Kidney tubule cell (primary cell): Measurements from ENCODE around the gene C10orf90.

Experiments
- DNase-seq: peaks from one replicate; pipeline ENCODE4 v3.0.0-alpha.2; 2018; ENCODE audit warnings: low spot score

C10orf90 gene

DNA sequence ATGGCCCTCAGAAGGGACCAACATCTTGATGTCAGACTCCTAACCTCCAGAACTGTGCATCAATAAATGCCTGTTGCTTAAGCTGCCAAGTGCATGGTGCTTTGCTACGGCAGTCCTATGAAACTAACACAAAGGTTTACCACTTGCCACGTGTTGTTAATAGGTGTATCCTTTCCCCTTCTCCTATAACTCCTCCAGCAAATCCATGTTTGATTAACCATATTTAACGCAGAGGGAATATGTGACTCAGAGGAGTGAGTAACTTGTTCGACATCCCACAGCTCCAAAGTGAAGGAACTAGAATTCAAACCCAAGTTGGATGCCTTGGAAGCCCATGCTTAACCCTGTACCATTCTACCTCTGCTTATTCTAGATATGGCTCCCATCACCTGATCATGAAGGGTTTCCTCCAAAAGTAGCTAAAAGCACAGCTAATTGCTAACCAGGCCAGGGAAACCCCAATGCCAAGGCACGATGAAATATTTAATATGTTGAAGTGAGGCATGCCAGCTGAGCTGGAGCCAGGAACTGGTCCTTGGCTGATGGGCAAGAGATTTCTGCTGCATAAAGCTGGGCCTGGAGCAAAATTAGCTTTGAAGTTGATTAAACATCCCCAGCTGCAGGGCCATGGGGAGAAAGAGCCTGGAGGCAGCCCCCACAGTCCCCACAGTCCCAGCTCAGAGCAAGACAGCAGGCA lies 131.9 kb downstream of the C10orf90 start:
- DNase-seq = peak; percentile 8

DNA sequence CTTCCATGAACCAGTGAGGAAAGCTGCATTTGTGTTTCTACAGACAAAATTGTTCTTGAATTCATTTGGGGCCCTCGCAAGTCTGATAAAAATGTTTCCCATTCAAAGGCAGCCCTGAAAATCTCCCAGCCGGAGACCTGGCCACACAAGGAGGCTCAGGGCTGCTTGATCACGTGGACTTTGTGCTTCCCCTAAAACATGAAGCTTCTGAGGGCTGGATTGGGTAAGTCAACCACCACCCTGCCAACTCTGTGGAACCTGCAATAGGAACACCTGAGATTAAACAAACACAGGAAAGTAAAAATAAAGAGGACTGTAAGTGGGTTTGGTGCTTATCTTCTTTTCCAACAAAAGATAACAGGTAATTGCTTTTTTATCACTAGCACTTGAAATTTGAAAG lies 133.8 kb downstream of the C10orf90 start:
- no peak for DNase-seq

DNA sequence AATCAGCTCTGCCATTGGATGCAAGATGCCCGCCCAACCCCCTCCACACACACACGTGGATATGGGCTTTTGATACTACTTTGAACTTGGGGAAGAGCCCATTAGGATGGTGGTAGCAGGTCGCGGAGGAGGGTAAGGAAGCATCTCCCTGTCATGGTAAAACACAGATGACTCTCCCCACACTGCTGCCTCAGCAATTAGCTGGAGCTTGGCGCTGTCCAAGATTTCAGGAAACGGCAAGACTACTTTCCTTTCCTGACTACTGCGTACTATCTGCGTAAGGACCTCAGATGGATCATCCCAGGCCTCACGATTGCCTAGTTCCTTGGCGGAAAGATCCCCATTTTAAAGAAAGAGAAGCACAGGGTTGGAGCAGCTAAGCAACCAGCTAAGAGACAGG lies 134.3 kb downstream of the C10orf90 start:
- DNase-seq = no peak

DNA sequence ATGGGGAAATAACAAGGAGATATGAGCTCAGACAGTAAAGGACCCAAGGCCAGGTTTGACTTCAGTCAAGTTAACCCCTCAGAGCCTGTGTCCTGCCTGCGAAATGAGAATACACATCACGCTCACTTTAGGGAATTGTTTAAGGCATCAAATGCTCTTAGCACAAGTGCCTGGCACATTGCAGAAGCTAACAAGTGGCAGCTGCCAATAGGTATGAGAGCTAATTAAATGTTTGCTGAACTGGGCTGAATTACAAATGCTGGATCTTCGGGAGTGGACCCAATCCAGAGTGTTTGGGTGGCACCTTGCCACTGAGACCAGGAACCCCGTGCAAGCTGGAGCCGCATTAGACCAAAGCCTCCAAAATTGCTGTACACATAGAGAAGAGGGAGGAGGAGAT lies 136.8 kb downstream of the C10orf90 start:
- DNase-seq = no peak

DNA sequence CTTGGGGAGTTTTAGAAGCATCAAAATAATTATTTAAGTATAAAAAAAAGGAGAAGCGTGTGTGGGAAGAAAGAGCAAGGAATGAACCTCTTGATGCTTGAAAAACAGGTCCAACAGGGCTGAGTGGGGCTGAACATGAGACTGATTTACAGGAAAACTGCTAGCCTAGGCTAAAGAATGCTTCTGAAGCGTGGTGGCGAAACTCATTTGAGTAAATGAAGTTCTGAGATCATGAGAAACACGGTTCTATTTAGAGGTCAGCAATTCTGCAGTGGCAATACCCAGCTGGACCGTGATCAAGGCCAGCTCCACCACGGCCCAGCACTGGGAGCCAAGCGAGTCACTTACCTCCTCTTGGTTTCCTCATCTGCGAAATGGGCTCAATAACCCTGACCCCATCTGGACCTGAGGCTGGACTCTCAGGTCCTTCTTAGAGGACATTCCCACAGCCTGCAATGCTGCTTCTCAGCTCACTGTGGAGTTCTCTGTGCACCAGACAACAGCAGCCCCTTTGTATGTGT lies 142.1 kb downstream of the C10orf90 start:
- DNase-seq = no peak

DNA sequence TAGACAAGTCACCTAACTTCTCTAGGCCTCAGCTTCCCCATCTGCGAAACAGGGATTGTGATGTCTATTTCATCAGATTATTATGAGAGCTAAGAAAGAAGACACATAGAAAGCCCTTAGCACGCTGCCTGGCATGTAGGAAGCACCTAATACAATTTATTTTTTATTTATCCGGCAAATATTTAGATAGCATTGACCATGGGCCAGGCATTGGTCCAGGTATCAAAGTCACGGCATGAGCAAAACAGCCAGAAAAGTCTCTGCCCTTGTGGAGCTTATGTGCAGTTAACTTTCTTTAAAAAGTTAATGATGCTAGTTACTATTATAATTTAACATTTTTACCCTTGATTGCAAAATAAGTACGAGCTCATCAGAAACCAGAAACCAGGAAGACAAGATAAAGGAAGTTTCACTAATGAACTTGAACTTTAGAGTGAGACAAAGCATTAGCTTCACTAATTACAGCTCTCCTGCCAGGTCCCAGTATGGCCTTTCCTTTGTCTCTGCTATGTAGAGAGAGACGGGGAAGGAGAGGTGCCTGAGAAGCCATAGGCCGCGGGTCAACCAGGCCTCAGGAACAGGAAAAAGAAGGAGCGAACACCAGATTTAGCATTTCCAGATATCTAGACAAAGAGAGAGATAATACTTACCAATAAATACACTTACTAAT lies 142.7 kb downstream of the C10orf90 start:
- DNase-seq = no peak

DNA sequence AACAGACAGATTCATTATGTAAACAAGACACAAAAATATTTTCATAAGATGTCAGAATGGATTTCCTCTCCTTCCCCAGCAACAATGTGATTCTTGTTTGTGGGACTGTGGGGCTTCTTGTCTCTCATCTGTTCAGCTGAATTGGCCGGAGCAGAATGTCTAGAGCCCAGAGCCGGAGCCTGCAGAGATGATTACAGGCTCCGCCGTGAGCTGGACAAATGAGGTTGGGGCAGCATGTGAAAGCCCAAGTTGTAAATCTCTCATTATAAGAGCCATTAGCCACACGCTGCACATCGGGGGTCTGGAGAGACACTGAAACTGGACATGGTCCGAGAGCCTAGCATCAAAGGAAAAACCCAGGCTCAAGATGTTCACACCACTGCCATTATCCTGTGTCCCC lies 145.2 kb downstream of the C10orf90 start:
- DNase-seq = no peak

DNA sequence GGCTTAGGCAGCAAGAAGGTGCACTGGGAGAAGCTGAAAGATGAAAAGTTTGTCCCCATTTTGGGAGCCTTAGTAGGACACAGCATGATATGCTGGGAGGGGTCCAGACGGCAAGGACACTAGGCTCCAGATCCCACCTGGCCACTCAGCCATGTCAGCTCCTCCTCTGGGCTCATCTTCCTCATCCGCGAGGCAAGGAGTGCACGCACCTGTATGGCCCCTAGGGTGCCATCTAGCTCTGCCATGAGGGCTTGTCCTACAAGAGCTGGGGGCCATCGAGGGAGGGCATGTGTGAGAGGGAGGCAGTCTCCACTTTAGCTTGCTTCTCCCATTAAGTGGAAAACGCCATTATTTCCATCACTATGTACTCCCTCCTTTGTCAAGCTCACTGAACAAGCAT lies 146.0 kb downstream of the C10orf90 start:
- DNase-seq = no peak

DNA sequence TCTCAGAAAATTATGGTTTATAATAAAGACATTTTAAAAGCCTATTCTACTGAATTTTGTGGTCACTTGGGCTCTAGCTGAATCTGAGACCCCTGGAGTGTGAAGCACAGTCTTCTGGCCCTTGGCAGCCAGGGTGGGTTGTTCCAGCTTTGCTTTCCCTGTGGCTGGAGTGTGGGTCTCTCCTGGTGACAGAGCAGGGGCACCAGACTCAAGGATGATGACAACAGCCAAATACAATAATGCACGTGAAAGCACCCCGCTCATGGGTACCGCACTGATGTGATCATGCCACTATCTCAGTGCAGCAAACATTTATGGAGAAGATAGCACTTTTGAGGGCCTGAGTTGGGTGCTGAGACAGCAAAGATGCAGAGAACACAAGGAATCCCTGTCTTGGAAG lies 147.4 kb downstream of the C10orf90 start:
- no peak for DNase-seq

DNA sequence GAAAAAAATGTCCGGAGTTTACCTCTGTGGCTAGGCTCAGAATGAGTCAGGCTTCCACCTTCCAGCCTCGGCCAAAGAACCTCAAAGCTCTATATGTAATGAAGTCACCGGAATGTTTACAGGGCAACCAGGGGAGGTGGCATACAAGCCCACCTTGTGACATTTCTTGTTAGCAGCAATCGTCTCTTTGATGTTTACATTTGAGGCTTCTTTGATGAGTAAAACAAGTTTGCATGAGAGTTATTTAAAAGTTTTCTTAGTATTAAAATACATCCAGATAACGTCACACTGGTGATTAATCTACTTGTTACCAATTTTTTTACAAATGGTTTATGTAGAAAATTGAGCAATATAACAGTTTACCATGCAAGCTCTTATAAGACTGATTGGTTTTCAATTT lies 149.1 kb downstream of the C10orf90 start:
- DNase-seq = peak; percentile 50

DNA sequence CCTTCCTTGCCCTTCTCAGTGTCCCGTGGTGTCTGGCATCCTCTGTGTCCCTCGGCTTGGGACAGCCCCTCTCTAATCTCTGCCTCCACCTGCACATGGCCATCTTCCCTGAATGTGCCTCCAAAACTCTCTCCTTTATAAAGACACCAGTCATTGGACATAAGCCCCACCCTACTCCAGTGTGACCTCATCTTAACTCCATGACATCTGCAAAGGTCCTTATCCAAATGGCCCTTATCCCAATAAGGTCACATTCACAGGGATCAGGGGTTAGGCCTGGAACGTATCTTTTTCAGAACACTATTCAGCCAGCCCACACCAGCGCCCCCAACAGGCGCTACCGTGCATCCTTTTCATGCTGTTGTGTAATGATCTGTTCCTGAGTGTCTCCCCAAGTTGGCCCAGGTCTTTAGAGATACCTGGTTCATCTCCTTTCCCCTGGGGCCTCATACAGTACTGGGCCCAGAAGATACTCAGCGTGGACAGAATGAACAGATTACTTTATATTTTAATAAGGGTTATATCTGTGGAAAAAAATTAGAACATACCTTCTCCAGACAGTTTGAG lies 149.7 kb downstream of the C10orf90 start:
- no peak for DNase-seq

DNA sequence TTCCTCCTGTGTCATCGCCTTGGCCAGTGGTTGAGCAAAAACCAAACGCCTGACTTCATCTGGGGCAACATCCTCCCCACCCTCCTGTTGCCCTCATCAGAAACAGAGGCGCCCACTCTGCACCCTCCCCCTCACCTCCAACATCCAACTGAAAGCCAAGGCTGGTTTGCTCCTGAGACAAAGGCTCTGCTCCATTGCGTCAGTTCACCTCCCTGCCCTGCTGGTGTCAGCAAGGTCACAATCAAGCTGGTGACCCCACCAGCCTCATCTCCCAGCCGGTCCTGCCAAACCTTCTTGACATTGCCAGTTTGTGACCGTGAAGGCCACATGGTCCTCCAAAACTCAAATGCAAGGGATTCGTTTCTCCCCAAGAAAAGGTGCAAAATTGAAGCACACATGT lies 150.5 kb downstream of the C10orf90 start:
- DNase-seq = no peak

DNA sequence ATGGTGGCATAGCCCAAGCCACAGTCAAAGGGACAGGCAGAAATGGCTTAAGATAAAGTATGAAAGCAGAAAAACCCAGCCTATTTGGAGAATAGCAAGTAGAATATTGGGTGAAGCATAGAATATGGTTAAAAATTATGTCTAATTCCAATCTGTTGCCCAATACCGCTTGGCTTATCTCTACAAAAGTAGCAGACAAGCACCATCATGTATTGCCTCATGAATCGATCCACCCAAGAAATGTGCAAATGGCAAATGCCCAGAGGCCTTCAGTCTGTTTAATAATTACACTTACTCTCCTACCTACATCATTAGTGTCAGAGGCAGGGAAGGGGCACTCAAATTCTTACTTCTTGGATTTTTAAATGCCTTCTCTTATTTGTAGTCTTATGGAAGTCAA lies 151.3 kb downstream of the C10orf90 start:
- DNase-seq = no peak

DNA sequence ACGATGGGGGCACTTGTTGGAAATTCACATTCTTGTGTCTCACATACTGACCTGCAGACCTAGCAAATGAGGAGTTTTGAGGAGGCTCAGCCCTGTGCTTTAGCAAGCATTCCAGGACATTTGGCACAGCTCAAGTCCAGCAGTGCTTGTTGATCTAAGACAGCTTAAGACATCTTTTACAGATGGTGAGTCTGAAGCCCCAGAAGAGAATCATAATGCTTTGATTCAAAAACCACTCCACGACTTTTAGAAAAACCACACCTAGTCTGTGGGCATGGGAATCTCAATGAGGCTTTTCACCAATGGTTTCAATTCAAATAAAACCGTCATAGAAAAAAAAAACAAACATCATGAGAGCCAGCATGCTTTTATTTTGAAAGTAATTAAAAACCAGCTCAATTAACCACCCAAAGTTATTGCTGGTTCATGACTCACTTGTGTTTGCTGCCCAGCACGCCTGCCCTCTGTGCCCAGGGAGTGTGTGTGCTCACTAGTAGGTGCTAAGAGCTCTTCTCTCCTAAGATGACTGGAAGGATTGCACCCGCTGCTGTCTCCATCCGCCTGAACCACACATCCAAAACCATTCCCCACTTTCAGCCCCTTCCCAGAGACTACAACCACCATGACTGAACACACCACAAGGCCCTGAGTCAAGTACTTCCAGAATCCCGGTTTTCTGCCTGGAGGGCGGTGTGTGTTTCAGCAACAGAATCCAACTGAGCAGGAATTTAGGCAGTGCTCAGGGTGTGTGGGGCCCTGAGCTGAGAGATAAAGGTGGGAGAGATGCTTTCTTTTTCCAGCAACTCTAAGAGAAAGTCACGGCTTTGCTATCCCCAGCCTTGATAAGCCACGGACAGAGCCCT lies 152.0 kb downstream of the C10orf90 start:
- DNase-seq = no peak

DNA sequence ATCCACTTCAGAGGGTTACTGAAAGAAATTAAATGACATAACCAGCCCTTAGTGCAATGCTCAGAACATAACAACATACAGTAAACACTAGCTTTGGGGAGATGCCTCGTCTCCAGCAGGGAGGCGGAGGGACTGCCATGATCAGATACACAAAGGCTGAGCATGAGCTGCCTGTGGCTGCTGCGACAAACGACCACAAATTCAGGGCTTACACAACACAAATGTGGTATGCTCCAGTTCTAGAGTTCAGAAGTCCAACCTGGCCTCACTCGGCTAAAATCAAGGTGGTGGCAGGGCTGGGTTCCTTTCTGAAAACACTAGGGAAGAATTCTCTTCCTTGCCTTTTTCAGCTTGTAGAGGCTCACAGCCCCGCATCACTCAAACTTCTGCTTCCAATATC lies 154.0 kb downstream of the C10orf90 start:
- no peak for DNase-seq

DNA sequence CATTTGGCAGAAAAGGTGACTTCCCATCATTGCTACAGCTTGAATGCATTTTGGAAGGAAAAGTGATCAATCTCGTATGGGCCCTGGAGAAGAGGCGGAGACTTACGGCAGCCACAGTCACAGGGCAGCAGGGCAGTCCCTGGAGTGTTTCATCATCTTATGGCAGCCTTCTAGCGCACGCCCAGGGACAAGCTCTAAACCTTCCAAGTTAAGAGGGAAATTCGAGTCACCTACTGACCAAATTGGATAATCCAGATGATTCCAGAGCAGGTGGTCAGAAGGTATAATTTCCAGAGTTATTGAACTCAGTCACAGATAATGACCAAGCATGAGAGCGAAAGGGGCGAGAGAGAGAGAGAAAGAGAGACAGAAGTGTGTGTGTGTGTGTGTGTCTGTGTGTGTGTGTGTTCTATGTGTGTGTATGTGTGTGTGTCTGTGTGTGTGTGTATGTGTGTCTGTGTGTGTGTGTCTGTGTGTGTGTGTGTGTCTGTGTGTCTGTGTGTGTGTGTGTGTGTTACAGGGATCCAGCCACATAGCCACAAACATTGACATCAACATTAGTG lies 158.5 kb downstream of the C10orf90 start:
- DNase-seq = no peak

DNA sequence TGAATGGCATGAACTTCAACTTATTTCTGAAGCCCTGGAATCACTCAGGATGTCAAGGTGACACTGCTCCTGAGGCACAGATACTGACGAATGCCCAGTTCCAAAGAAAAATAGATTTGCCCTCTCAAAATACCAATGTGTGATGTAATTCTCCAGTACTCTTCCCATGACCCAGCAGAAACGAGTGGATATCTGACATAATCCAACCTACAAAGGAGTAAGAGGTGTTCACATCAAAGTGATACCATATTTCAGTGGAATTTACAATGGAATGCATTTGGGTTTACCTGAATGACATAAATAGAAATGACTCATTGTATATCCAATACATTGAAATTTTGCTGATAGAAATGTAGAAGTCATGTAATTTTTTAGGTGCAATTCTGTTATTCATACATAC lies 161.3 kb downstream of the C10orf90 start:
- DNase-seq = no peak

DNA sequence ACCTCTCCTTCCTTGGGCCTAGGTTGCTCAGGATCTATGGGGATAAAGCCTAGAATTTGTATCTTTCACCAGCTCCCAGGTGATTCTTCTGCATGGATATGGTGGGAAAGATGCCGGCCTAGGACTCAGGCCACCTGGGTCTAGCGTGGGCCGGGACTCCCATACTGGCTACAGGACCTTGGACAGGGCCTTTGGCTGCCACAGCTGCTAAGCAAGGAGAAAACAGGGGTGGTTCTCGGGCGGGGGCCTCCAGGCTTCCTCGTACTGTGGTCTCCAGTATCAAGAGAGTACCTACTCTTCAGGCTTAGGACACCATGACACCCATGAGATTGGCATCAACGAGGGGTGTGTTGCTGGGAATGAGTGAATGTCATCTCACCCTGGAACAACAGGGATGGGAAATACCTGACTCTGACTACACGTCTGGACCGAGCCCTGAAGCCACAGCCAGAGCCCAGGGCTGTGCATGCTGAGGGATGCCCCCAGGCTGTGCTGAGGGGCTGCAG lies 161.9 kb downstream of the C10orf90 start:
- DNase-seq = no peak

DNA sequence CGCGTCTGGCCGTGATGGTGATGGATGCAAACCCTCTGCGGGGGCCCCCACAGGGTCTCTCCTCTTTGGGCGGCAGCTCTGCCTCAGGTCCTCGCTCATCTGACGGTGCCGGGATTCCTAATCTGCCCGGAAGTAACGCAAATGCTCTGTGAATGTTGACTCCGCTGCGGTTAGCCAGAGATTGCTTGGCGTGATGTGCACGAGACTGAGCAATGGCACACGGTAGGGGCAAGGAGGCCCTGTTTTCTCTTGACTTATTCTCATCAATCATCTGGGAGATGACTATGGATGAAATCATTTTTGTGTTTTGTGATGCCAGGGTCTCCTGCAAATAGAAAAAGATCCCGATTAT lies 165.8 kb downstream of the C10orf90 start:
- no peak for DNase-seq

DNA sequence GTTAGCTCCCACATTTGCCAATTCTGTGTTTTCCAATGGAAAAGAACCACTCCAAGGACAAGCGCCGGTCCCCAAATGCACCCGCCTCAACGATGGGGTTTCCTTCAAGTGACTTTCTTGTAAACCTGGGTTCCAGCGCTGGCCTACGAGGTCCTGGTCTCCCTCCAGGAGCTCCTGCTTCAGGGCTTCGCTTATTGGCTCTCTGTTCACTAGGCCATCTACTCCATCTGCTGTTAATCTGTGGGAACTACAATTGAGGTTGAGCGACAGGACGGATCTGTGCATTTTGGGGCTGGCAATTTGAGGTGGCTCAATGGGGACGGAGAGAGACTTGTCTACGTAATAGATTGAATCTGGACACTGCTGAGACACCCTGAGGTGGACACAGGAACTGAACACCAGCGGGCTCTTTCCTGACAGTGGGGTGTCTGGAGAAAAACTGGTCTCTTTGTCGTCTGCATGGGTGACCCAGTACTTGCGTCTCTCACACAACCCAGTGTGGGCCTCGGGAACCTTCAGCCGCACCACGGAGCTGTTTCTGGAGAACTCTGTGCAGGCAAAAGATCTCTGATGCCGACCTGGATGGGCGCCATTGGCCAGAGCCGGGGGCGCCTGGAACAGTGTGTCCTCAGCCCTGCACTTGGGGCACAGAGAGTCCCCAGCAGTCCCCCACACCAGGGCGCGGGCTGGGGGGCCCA lies 166.3 kb downstream of the C10orf90 start:
- peak; percentile 69 for DNase-seq

DNA sequence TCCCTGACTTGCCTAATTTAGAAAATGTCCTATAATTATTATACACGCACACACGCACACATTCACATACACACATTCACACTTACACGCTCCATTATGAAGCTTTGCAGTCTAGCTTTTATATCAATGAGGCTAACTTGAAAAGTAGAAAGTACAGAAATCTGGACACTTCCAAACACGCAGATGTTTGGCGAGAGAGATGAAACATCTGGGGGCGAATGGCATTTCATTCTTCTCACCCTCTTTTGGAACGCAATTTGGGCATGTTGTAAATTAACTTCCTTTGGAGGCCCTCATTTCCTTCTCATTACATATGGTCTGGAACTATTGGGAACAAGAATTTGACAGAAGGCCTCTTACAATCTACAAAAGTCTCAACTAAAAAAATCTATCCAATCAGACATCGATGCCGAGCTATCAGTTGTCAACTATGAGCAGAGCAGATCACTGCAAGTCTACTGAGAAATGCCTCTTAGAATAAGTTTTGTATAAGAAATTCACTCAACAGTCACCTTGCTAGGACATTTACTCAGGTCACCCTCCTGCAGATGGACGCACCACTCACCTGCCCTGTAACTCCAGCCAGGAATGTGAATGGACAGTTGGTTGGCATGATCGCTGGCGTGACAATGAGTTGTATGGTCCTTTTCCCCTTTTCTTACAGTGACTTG lies 167.0 kb downstream of the C10orf90 start:
- DNase-seq = no peak
